ENCODE data around the gene RBM3.
A peak's percentile ranks its signal among the peaks of the same experiment; 100 is the strongest.
"Not testable (repeated sequence)": the region's sequence is repeated elsewhere in the genome, so short reads cannot be mapped to it uniquely, and the experiment has no call there.

The RBM3 gene

GRCh38 chrX:48574270-48575266 lies at the start of gene RBM3:
Gene RBM3 (plus strand): TSS chrX:48574484. CDS start chrX:48575181, 697 bp downstream.
- no peak for DNase-seq (ENCODE audit: low read depth, low spot score)

- not testable (repeated sequence) for DNase-seq (ENCODE audit: low read depth, low spot score)
Observed at GRCh38 chrX:48525853-48526252, 48.4 kb upstream of the RBM3 start.

GRCh38 chrX:48530736-48531135 lies 43.5 kb upstream of the RBM3 start:
- no peak for DNase-seq (ENCODE audit: low read depth, low spot score)

- no peak for DNase-seq (ENCODE audit: low read depth, low spot score)
Observed at GRCh38 chrX:48531358-48531959, 42.8 kb upstream of the RBM3 start.

GRCh38 chrX:48532161-48532560 lies 42.1 kb upstream of the RBM3 start:
- no peak for DNase-seq (ENCODE audit: low read depth, low spot score)

GRCh38 chrX:48533165-48533564 lies 41.1 kb upstream of the RBM3 start:
- DNase-seq (ENCODE audit: low read depth, low spot score) = no peak

GRCh38 chrX:48538641-48539344 lies 35.5 kb upstream of the RBM3 start:
- DNase-seq (ENCODE audit: low read depth, low spot score) = no peak

- peak; percentile 82 for DNase-seq (ENCODE audit: low read depth, low spot score)
Observed at GRCh38 chrX:48539345-48540027, 34.8 kb upstream of the RBM3 start, which contains the start of gene TBC1D25. Gene TBC1D25 (plus strand): TSS chrX:48539714. CDS start chrX:48539798, 84 bp downstream.

GRCh38 chrX:48540028-48540375 lies 34.3 kb upstream of the RBM3 start:
- DNase-seq (ENCODE audit: low read depth, low spot score) = no peak

- DNase-seq (ENCODE audit: low read depth, low spot score) = no peak
Observed at GRCh38 chrX:48540480-48540879, 33.8 kb upstream of the RBM3 start.

GRCh38 chrX:48541140-48541814 lies 33.0 kb upstream of the RBM3 start:
- DNase-seq (ENCODE audit: low read depth, low spot score) = no peak

GRCh38 chrX:48548871-48549270 lies 25.4 kb upstream of the RBM3 start:
- no peak for DNase-seq (ENCODE audit: low read depth, low spot score)

- DNase-seq (ENCODE audit: low read depth, low spot score) = not testable (repeated sequence)
Observed at GRCh38 chrX:48555731-48556325, 18.5 kb upstream of the RBM3 start.

GRCh38 chrX:48558271-48558670 lies 16.0 kb upstream of the RBM3 start:
- DNase-seq (ENCODE audit: low read depth, low spot score) = no peak

GRCh38 chrX:48559636-48560035 lies 14.6 kb upstream of the RBM3 start:
- no peak for DNase-seq (ENCODE audit: low read depth, low spot score)

GRCh38 chrX:48560056-48560455 lies 14.2 kb upstream of the RBM3 start:
- DNase-seq (ENCODE audit: low read depth, low spot score) = no peak

GRCh38 chrX:48560681-48561080 lies 13.6 kb upstream of the RBM3 start:
- DNase-seq (ENCODE audit: low read depth, low spot score) = no peak

GRCh38 chrX:48569958-48570357 lies 4.3 kb upstream of the RBM3 start:
- no peak for DNase-seq (ENCODE audit: low read depth, low spot score)

GRCh38 chrX:48573690-48574269 lies 504 bp upstream of the RBM3 start:
- DNase-seq (ENCODE audit: low read depth, low spot score) = no peak

GRCh38 chrX:48575642-48576041 lies 1.4 kb downstream of the RBM3 start:
- DNase-seq (ENCODE audit: low read depth, low spot score) = no peak

Measured in iPS DF 19.7 (cell line).